ENCODE results near the gene MRPL51.
A peak's percentile ranks its signal among the peaks of the same experiment; 100 is the strongest.

The MRPL51 gene

DNA sequence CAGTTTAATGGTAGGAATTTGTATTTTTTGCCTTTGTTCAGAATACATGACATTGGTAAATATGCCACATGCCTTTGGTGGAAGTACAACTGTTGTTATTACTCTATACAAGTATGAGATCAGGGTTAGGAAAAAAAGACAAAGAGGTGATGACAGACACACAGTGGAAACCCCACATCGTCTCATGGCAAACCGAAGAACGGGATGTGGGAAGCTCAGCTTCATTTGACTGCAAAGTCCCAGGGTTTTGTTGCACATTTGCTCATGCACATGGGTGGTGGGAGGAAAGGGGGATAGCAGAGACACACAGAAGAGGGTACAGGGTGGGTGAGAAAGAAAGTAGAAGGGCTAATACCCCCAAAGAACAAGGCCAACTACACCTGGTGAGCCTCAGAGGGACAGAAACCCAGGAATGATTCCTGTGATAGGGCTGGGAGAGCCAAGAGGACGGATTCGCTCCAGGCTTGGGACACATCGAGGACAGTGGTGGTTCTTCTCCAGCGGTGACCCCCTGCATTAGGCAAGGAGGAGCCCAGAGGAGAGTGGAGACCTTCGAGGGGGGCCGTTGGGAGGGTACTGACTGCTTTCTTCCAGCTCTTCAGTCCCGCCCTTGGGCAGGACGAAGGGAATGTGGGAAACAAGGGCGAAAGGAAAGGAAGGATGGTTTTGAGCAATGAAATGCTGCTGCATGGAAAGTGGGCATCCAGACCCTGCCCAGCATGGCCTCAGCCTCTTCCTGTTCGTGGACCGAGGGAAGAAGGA, 30.6 kb downstream of the MRPL51 start:
- DNase-seq, result no peak

DNA sequence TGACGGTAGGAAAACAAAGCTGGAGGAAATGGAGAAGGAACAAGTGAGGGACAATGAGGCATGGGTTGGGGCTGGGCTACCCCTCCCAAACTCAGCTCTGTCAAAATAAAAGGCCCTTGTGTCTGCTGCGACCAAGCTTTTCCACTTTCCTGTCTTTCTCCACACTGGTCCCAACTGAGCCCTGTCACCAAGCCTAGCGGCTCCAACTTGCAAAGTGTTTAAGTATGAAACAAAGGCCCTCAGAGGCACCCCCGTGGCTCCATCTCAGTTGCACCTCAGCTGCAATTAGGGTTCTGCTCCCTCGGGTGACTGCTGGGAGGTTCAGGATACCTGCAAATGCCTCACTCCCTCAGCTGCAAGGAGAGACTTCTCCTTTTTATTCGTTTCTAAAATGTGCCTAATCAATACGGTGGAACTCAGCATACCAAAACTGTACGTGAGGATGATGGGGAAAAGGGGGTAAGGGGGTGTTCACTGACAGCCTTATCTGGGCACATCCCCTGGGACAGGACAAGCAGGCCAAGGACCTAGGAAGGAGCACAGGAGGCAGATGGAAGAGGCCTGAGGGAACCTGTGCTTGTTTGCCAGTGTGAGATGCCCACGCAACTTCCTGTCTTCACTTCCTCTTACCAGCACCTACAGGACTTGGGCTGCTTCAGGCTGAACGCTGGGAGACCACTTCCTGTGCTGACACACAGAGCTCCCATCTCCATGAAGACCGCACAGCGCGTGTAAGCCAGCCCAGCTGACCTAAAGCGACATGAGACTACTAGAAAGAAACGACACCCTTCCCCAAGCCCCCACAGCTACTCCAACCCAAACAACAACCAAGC, 31.4 kb downstream of the MRPL51 start:
- DNase-seq, result peak in 33 of 56 donors; percentile 11 to 79 (median 30)

DNA sequence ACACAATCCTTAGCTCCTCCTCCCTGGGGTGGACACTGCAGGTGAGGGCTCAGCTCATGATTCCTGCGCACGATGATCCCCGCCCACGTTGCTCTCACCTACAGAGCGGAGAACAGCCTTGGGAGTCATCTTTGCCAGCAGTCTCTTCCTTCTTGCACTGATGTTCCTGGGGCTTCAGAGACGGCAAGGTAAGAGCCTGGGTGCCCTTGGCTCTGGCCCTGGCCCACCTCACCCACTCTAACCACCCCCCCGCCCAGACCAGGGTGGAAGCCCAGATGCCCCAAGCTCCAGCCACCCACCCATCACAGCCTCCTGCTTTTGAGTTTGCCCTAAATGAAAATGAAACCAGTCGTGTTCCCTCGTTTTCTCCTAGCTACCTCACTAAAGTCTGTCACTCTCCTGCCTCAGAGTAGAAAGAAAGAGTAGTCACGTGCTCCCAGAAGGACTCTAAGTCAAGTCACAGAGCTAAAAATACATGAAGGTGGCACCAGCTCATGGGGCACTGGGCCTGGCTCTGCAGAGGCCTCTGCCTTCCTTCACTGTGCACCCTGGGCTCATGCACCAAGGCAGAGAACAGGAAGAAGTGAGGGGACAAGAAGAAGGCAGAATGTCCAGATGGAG, 32.2 kb downstream of the MRPL51 start:
- DNase-seq, result no peak

DNA sequence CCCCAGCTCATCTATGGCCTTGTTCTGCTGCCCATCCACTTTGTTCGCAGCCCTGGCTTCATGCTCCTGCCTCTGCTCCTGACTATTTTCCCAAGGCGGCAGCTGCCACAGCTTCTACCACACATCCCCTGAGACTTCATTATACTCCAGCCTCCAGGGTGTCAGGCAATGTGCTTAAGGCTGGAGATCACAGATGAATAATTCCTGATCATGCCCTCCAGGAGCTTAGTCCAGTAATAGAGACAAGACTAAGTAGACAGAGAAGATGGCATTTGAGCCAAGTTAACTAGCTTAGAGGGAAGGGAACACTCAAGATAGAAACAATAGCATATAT, 34.1 kb downstream of the MRPL51 start:
- DNase-seq, result no peak

DNA sequence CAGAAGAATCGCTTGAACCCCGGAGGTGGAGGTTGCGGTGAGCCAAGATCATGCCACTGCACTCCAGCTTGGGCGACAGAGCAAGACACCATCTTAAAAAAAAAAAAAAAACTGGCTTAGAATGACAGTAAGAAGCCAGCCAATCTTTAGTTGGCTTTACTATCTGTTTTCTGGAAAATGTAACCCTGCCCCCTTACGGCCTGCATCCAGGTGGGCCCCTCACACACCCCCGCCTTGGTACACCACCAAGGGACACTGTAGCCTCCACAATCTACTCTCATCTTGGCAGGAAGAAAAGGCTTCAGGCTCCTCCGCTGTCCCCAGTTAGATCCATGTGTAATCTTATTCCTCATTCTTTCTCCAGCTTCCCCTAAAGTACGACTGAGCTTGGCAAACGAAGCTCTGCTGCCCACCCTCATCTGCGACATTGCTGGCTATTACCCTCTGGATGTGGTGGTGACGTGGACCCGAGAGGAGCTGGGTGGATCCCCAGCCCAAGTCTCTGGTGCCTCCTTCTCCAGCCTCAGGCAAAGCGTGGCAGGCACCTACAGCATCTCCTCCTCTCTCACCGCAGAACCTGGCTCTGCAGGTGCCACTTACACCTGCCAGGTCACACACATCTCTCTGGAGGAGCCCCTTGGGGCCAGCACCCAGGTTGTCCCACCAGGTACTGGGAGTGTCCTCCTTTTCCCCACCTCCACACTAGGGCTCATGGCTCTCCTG, 34.6 kb downstream of the MRPL51 start:
- DNase-seq, result no peak

DNA sequence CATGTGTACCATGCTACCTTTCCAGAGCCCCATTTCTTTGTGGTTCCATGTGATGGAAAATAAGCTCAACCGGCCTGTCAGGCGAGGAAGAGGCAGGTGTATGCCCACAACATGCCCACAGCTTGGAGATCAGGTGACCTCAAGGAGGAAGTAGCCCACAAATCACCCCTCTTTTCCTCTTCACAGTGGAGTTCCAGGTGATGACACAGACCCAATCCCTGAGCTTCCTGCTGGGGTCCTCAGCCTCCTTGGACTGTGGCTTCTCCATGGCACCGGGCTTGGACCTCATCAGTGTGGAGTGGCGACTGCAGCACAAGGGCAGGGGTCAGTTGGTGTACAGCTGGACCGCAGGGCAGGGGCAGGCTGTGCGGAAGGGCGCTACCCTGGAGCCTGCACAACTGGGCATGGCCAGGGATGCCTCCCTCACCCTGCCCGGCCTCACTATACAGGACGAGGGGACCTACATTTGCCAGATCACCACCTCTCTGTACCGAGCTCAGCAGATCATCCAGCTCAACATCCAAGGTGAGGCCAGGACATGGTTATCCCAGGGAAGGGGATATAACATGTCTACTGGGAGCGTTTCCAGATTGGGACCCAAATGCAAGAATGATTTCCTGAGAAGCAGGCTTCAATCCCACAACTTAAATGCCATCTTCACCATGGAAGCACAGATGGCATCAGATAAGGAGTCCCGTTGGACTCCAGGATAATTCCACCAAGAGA, 35.7 kb downstream of the MRPL51 start:
- DNase-seq, result no peak

DNA sequence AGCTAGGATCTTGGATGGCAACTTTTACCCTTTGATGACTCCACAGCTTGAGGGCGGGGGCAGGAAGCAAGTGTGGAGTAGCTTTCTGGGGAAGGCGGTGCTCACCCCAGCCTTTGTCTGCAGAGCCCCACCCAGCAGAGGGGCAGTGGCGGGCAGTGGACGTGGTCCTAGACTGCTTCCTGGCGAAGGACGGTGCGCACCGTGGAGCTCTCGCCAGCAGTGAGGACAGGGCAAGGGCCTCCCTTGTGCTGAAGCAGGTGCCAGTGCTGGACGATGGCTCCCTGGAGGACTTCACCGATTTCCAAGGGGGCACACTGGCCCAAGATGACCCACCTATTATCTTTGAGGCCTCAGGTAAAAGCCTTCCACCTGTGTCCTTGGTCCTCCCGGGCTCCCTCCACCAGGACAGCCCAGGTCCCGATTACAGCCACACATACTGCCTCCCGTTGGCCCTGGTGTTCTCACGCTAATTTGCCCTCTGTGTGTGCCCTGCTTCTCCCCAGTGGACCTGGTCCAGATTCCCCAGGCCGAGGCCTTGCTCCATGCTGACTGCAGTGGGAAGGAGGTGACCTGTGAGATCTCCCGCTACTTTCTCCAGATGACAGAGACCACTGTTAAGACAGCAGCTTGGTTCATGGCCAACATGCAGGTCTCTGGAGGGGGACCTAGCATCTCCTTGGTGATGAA, 40.0 kb downstream of the MRPL51 start:
- DNase-seq, result peak in 2 of 56 donors; percentile 13 to 21

DNA sequence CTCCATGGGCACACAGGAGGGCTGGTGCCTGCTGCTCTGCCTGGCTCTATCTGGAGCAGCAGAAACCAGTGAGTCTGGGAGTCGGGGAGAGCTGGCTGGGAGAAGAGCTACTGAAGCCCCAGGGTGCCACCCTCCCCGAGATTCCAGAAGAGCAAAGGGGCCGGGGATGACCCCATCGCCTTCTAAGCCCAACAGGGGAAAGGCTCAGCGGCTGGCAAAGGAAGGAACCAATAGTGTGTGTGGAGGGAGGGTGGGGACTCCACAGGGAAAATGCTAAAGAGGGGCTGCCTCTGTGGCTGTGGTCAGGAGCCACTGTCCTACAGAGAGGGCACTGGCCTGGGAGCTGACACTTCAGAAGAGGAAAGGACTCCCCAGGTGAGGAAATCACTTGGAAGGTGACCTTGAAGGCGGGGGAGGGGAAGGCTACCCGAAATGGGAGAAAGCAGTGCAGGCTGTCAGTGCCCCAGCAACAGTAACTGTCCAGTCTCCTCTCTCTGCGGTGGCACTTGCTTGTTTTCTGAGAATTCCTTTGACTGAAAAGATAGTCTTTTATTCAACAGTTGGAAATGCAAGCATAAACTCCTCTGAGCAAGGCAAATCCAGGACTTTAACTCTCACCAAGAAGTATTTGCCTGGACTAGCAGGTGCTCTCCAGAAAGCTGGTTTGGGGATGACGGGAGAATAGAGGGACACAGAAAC, 40.7 kb downstream of the MRPL51 start:
- DNase-seq, result peak in 22 of 56 donors; percentile 30 to 79 (median 60)

DNA sequence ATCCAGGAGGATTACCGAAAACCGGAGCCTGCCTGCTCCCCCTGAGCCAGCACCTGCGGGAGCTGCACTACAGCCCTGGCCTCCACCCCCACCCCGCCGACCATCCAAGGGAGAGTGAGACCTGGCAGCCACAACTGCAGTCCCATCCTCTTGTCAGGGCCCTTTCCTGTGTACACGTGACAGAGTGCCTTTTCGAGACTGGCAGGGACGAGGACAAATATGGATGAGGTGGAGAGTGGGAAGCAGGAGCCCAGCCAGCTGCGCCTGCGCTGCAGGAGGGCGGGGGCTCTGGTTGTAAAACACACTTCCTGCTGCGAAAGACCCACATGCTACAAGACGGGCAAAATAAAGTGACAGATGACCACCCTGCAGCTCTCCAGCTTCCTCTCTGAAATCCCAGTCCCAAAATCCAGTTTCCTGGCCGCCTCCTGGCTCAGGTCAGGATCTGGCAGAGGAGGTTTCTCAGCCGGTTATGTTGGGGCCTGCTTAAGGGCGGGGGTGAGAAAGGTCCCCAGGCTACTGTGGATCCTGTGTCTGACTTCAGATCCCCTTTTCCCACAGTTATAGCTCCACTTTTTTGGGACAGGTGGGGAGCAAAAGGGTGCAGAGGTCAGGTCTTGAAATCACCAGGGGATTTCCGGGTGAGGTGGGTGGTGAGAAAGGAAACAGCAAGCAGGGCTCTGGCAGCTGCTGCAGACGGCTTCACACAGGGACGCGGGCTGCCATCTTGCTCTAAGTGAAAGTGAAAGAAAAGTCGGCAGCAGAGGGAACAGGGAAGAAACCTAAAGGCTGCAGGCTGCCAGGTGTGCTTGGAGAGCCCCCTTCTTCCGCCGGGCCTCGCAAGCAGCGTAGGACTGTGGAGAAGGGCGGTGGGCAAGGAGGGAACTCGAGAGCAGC, 41.5 kb downstream of the MRPL51 start, which contains the start of gene TAPBPL:
TAPBPL (plus strand) TSS at position 695 of the 897 bp plus-strand sequence. CDS start 207 bp downstream, outside the sequence.
- peak; percentile 51 to 93 (median 82) for DNase-seq

DNA sequence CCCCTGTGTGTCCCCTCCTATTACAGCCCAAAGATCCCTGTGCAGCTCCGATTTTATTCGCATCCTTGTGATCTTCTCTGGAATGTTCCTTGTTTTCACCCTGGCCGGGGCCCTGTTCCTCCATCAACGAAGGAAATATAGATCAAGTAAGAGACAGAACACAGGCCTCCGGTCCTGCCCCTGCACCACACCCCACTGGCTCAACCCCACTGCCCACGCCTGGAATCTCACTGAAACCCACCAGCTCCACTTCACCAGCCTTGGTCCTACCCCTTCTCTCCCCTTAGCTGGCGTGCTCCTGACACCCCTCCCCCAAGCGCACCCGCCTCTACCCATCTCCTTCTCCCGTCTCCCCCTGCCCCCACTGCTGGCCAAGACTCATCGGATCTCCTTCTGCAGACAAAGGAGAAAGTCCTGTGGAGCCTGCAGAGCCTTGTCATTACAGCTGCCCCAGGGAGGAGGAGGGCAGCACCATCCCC, 42.2 kb downstream of the MRPL51 start:
- peak in 14 of 56 donors; percentile 41 to 79 (median 59) for DNase-seq

DNA sequence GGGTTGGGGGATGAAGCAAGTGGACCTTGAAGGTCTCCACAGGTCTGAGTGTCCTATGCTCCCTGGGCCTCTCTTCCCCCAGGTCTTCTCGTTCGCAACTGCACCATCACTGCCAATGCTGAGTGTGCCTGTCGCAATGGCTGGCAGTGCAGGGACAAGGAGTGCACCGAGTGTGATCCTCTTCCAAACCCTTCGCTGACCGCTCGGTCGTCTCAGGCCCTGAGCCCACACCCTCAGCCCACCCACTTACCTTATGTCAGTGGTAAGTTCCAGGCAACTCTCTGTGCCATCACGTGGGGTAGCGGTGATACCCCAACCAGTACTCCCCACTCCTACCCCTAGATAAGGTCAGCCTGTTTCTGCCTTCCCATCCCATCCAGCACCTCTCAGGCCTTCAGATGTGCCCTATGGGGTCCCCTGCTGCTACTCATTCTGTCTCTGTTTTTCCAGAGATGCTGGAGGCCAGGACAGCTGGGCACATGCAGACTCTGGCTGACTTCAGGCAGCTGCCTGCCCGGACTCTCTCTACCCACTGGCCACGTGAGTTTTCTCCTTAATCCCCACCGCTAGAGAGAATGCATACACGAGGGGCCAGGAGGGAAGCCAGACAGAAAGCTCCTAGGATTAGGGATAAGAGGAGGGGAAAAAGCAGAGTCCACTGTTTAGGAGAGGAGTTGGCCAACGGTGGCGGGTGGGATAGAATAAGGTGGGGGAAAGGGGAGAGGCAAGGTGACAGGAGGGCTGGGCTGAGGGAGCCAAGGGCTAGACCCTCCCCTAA, 42.8 kb downstream of the MRPL51 start:
- DNase-seq, result peak in 1 of 56 donors; percentile 19

DNA sequence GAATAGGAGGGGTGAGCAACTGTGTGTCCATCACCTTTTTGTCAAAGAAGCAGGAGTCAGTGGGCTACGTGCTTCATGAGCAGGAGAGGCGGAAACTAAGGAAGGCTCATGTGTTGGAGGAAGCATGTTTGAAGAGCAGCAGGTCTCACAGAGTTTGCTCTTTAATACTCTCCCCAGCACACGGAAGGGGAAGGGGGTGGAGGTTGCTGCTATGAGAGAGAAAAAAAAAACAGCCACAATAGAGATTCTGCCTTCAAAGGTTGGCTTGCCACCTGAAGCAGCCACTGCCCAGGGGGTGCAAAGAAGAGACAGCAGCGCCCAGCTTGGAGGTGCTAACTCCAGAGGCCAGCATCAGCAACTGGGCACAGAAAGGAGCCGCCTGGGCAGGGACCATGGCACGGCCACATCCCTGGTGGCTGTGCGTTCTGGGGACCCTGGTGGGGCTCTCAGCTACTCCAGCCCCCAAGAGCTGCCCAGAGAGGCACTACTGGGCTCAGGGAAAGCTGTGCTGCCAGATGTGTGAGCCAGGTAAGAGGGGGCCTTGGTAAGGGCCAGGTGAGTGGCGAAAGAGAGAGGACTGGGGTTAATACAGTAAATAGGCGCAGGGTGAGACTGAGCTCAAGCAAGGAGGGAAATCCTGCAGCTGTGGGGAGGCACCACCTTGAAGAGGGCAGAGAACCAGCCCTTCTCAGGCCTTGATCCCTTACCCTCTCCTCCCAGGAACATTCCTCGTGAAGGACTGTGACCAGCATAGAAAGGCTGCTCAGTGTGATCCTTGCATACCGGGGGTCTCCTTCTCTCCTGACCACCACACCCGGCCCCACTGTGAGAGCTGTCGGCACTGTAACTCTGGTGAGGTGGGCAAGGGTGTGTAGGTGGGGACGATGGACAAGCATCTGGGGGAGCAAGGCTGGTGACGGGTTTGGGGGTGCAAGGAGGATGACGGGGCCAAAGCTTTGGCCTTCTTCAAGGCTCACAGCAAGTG, 48.1 kb downstream of the MRPL51 start, which contains the start of gene CD27:
CD27 (plus strand) TSS at position 252 of the 985 bp plus-strand sequence; CDS start at position 393, 141 bp downstream.
- no peak for DNase-seq

DNA sequence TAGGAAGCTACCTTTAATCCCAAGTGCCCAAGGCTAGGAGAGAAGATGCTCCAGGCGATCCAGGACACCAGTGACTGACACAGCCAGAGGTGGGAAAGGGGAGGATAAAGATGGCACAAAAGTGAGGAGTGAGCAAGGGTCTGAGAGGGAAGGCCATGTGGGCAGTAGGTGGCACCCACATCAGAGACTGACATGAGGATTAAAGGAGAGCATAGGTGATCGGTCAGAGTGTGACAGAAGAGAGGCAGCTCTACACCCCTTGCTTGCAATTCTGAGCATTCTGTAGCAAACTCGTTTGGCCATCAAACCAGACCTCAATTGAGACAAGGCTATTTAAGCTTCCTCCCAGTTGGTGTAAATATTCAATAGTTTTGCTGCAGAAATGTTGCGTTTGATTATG, 49.0 kb downstream of the MRPL51 start:
- no peak for DNase-seq

DNA sequence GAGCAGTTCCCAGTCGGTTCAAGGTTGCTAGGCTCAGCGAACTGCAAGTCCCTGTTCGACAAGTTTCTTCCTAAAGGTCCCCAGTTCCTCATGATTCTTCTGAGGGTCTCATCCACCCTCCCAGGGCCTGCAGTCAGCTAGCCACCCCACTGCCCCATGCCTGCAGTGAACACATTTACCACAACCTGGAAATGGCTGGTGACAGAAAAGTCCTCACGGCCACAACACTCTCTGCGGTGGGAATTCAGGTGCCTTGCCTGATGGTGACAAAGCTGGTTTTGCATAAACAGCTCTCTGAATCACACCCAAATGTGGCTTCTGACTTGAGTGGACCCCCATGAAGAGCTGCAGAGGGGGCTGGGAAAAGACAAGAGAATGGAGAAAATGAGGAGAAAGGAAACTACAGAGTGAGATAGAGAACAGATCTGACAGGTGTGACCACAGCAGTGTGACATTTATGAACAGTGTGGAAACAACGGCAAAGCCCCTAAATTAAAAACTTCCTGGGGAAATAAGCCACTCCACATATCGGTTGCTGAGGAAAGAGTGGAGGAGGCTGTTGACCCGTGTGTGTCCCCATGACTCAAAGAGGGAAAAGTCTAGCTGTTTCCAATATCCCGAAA, 49.6 kb downstream of the MRPL51 start:
- DNase-seq, result no peak

DNA sequence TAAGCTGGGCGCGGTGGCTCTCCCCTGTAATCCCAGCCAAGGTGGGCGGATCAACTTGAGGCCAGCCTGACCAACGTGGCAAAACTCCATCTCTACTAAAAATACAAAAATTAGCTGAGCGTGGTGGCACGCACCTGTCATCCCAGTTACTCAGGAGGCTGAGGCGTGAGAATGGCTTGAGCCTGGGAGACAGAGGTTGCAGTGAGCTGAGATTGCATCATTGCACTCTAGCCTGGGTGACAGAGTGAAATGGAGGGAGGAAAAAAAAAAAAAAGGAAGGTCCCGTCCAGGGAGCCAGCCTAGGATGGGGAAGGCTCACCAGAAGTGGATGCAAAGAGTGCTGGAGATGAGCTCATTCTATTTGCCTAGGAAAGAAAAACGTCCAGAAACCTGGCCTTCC, 50.2 kb downstream of the MRPL51 start:
- no peak for DNase-seq

Data from amygdala (tissue), 56 donors.